GM19238 (cell line): ENCODE measurements around the gene RGS8.

Source experiments
- DNase-seq: peaks from one replicate; pipeline ENCODE4 v3.0.0; 2011; ENCODE audit warnings: low spot score; ENCODE audit not compliant: insufficient read length

The RGS8 gene

GRCh38 chr1:182684116-182684828, at the start of gene RGS8:
Gene RGS8, minus strand, starts transcription at chr1:182684587. Its CDS starts 14,938 bp downstream, at chr1:182669649.
- no peak for DNase-seq

DNA sequence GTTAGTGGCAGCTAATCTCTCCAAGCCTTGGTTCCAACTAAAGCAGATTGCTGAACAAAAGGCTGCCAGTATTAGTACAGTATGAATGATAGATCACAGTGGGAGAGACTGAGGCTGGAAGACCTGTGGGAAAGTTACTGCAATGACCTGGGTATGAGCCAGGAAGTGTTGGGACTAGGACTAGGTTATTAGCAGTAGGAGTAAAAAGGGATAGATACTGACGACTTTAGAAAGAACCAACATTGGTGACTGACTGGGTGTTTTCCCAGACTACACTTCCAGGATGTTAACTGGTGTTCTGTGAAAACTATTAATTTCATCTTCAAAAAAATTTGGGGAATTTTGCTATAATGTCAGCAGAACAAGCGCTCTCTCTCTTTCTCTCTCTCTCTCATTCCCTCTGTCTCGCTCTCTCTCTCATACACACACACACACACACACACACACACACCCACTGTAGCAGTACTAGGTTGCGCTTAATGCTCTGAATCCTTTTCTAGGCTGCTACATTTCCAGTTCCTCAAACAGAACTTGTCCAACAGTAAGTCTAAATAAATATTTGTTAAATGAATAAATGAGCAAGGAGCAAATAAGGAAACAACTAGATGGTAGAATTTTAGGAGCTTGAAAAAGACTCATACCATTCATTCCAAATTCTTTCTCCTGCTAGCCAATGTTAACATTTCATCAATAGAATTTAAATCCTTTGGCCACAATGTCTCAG, 47.6 kb upstream of the RGS8 start:
- no peak for DNase-seq

- DNase-seq, result no peak
Measured at GRCh38 chr1:182726912-182727311, 42.5 kb upstream of the RGS8 start.

DNA sequence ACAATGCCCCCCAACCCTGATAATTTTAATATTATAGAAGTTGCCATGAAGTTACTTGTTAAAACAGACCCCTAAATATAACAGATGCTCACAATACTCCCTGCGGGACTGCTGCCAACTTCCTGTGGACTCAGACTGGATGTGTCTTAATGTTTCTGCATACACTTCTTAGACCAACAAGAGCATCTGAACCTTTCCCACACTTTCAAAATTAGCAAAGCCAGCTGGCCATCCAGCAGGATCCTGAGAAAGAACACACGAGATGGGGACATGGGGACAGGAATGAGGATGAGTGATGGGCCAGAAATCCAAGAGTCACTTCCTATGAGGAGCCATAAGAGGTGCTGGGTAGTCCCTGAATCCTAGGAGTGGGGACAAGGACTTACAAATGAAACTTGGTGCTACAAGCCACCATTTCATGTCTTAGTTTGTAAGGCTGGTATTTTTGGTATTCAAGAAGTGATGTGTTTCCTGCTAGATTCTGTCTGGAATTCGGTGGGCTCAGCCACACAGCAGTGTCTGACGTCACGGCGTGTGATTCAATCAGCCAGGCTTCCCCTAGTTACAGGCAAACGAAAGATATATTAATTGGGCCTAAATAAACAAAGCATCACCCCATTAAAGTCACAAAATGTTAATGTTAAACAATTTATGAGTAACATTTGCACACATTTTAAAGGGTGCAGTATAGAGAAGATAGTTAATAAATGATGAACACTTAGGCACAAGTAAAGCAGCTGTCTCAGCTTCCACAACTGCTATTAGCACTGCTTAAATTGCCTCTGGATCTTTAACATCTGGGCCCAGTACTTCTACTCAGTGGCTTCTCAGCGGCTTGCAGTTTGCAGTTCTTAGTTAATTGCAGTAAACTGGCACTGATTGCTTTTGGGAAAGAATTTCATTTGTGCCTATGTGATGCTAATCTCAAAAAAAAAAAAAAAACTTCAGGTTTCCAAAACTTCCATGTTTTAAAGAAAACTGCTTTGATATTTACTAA, 41.2 kb upstream of the RGS8 start:
- DNase-seq, result no peak

DNA sequence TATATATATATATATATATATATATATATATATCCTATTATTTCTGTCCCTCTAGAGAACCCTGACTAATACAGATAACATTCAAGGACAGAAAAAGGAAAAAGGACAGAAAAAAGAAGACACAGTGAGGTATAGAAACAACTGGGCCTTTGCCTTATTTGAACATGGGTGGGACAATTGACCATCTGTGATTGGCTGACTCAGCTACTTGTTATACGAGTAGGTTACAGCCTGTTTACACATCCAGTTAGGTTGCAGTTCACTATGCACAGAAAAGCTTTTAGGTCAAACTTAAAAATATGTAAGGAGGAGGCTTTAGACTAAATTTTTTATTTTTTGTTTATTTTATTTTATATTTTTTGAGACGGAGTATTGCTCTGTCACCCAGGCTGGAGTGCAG, 39.8 kb upstream of the RGS8 start:
- no peak for DNase-seq

DNA sequence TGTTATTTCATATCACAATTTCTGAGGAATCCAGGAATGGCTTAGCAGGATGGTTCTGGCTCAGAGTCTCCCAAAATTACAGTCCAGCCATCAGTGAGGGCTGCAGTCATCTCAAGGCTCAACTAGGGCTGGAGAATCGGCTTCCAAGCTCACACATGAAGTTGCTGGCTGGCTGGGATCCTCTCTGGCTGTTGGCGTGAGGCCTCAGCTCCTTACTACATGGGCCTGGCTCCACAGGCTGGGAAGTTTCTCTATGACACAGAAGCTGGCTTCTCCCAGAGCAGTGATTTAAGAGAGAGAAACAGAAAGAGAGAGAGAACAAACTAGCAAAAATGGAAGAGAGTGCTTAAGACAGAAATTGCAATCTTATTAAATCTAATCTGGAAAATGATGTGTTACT, 38.8 kb upstream of the RGS8 start:
- DNase-seq, result no peak

- no peak for DNase-seq
Measured at GRCh38 chr1:182721525-182721924, 37.1 kb upstream of the RGS8 start.

DNA sequence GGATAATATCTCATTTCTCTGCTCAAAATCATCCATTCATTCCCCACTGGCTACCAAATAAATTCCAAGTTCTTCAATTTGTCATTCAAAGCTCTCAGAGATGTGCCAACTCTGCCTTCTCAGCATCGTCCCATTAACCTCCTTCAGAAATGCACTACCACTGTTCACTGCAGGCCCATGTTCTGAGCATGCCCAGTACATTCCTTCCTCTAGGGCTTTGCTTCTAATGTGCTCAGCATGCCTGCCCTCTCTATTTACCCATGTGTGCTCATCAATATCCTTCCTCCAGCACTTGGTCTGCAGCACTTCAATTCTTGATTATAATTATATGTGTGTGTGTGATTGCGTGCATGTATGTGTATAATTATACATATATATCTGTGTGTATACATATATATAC, 36.1 kb upstream of the RGS8 start:
- no peak for DNase-seq

DNA sequence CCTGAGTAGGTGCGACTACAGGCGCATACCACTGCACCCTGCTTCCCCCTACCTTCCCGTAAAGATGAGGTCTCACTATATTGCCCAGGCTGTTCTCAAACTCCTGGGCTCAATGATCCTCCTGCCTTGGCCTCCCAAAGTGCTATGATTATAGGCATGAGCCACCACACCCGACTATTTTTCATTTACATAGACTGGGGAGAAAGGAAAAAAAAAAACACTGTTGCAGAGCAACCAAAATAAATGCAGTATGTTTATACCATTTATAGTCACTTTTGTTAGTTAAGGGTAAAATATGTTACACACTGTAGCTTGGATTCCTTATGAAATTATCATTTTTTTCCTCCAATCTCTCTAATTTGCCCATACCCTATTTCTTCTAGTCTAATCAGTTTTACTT, 35.2 kb upstream of the RGS8 start:
- DNase-seq, result no peak

DNA sequence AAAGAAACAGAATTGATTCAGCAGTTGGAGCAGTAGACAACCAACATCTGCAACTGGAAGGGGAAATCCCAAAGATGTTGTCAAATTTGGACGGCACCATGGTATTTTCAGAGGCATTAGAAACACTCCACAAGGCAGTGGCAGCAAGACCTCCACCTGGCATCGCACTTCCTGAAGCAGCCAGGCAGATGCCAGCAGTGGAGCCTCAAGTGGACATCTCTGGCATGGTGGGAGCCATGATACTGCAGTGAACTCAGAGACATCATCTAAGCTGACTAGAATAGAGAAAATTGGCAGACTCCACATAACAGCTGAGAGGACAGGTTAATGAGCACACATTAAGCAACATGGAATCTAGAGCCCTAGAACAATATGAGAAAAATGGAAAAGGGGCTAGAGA, 33.9 kb upstream of the RGS8 start:
- no peak for DNase-seq

- DNase-seq, result no peak
Measured at GRCh38 chr1:182716740-182717720, 32.6 kb upstream of the RGS8 start.

DNA sequence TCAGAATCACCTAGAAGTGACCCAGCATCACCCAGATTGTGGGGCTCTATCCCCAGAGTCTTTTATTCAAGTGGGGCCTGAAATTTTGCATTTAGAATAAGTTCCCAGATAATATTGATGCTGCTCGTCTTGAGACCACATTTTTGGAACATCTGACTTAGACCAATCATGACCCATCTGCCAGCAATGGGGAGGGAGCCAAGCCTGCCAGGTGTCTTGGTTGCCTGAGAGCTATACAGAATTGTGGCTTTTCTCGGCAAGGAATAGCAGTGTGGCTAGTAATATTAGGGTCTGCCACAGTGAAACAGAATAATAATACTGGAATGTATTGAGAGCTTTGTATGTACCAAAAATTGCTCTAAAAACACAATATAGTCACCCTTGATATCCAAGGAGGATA, 31.1 kb upstream of the RGS8 start:
- DNase-seq, result no peak

- no peak for DNase-seq
Measured at GRCh38 chr1:182714546-182714945, 30.2 kb upstream of the RGS8 start.

- no peak for DNase-seq
Measured at GRCh38 chr1:182713939-182714338, 29.6 kb upstream of the RGS8 start.

DNA sequence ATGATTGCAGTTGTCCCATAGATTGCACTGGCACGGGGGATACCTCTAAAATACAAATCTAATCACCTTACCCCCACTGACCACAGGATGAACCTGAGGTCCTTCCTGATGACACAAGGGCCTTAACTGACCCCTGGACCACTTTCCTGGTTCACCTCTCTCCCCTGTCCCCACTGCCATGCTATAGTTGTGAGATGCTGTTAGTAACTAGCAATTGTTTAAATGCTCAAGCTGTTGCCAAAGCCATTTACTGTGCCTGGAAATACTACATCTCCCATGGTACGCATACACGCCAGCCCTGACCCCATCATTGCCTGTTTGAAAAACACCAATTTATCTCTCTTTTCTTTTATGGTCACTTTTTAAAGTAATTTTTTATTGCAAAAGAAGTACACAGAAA, 29.1 kb upstream of the RGS8 start:
- DNase-seq, result no peak

DNA sequence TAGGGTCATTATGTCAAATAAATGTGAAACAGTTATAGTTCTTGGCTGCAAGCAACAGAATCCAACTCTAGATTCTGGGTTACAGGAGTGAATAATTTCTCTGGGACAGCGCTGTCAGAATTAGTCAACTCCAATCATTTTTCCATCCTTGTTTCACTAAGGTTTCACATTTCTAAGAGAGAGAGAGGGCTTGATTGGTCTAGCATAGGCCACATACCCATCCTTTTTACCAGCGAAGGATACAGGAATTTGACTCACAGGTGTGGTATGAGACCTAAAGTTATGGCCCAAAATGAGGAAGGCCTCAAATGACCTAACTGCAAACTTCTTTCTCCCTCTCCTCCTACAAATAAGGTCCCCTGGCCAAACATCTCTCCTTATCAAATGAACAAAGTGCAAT, 25.5 kb upstream of the RGS8 start:
- no peak for DNase-seq

- no peak for DNase-seq
Measured at GRCh38 chr1:182709225-182709764, 24.9 kb upstream of the RGS8 start.

- DNase-seq, result no peak
Measured at GRCh38 chr1:182707122-182707521, 22.7 kb upstream of the RGS8 start.

GRCh38 chr1:182704677-182705076, 20.3 kb upstream of the RGS8 start:
- no peak for DNase-seq

DNA sequence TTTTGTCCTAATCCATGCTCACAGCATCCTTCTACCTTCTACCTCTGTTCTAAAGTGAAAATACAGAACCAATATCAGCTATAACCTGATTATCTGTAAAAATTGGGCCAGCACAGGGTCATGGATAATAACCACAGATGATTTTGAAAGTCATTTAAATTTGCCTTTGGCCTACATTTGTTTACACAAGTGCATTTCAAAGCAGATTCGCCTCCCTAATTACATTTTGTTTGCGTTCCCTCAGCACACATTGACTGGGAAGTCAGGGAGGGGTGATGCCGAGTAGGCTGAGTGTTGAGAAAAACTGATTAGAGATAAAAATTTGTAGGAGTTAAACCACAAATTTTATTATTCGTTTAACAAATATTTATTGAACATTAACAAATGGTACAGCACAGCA, 19.2 kb upstream of the RGS8 start:
- no peak for DNase-seq
